Activated CD4-positive, alpha-beta T cell treated with anti-CD3 and anti-CD28 coated beads, Interleukin-2, Interleukin-4, amounts not matched to agents 100 ng/mL and 50 ng/mL, durations not matched to agents 16 hours and 8 hours (primary cell): Measurements from ENCODE around the gene AP3D1.
"Not testable (repeated sequence)": the region's sequence is repeated elsewhere in the genome, so short reads cannot be mapped to it uniquely, and the experiment has no call there.

Experiments
- DNase-seq: peaks from one replicate; pipeline ENCODE4 v3.0.0-alpha.2; 2020; ENCODE audit warnings: low spot score

AP3D1 gene

GRCh38 chr19:2150794-2151338 lies 500 bp downstream of the AP3D1 start:
- DNase-seq, result no peak

GRCh38 chr19:2149980-2150793 lies 1.2 kb downstream of the AP3D1 start:
- peak; percentile 26 for DNase-seq

- no peak for DNase-seq
Observed at GRCh38 chr19:2148482-2149135, 2.8 kb downstream of the AP3D1 start.

GRCh38 chr19:2145831-2146241 lies 5.5 kb downstream of the AP3D1 start:
- no peak for DNase-seq

- no peak for DNase-seq
Observed at GRCh38 chr19:2144190-2144589, 7.2 kb downstream of the AP3D1 start.

GRCh38 chr19:2142173-2142829 lies 9.1 kb downstream of the AP3D1 start:
- DNase-seq, result no peak

GRCh38 chr19:2140138-2140569 lies 11.2 kb downstream of the AP3D1 start:
- no peak for DNase-seq

- no peak for DNase-seq
Observed at GRCh38 chr19:2139385-2140137, 11.8 kb downstream of the AP3D1 start.

GRCh38 chr19:2138061-2138728 lies 13.2 kb downstream of the AP3D1 start:
- no peak for DNase-seq

GRCh38 chr19:2136796-2137195 lies 14.6 kb downstream of the AP3D1 start:
- DNase-seq, result no peak

GRCh38 chr19:2135474-2136402 lies 15.6 kb downstream of the AP3D1 start:
- DNase-seq, result no peak

- DNase-seq, result no peak
Observed at GRCh38 chr19:2132731-2133490, 18.5 kb downstream of the AP3D1 start.

- DNase-seq, result no peak
Observed at GRCh38 chr19:2132191-2132590, 19.2 kb downstream of the AP3D1 start.

GRCh38 chr19:2131012-2131975 lies 20.1 kb downstream of the AP3D1 start:
- DNase-seq, result not testable (repeated sequence)

- no peak for DNase-seq
Observed at GRCh38 chr19:2129892-2130770, 21.2 kb downstream of the AP3D1 start.

- DNase-seq, result no peak
Observed at GRCh38 chr19:2129486-2129885, 21.9 kb downstream of the AP3D1 start.

- DNase-seq, result no peak
Observed at GRCh38 chr19:2129022-2129421, 22.3 kb downstream of the AP3D1 start.
